Adrenal gland (tissue), 5 donors: ENCODE data around the gene LAMA4.

Source experiments
- POLR2A ChIP-seq, 2 donors: fragments of 450-650 bp; IDR thresholded peaks; one replicate each; pipeline ENCODE4 v1.6.1; 2017; ENCODE audit warnings: antibody characterized with exemption in 2 of 2, mild to moderate bottlenecking in 2 of 2, moderate library complexity in 1 of 2
- TF ChIP-seq, protein P1 (sequence below), 6 experiments: fragments of 450-650 bp in 4 of 6; fragments of 200-600 bp in 2 of 6; sonication (generic) in 1 of 6; IDR thresholded peaks; 1 replicate in 5 of 6; 2 replicates in 1 of 6; pipeline versions ENCODE4 v1.5.1 to v1.8.0; 2016 to 2021; ENCODE audit warnings: antibody characterized with exemption in 6 of 6, mild to moderate bottlenecking in 2 of 6, moderate library complexity in 1 of 6
- donor health status: DM: no; HTN: no; CAD: no.

DNA sequence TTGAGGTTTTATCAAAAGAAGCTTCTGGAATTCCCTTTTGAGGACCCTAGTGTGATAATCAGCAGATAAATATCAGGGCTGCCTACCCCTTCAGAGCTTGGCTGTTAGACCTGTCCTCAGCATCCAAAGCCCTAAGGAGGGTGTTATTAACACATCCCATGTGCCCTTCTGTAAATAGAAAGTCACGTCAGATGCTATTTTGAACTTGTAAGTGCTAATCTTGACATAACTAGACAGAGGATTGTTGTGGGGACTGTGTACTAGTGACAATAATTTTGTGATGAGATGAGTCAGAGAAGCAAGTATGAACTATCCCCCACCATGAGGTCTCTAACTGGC lies 4.9 kb upstream of the LAMA4 start:
- TF ChIP-seq, protein P1, sequence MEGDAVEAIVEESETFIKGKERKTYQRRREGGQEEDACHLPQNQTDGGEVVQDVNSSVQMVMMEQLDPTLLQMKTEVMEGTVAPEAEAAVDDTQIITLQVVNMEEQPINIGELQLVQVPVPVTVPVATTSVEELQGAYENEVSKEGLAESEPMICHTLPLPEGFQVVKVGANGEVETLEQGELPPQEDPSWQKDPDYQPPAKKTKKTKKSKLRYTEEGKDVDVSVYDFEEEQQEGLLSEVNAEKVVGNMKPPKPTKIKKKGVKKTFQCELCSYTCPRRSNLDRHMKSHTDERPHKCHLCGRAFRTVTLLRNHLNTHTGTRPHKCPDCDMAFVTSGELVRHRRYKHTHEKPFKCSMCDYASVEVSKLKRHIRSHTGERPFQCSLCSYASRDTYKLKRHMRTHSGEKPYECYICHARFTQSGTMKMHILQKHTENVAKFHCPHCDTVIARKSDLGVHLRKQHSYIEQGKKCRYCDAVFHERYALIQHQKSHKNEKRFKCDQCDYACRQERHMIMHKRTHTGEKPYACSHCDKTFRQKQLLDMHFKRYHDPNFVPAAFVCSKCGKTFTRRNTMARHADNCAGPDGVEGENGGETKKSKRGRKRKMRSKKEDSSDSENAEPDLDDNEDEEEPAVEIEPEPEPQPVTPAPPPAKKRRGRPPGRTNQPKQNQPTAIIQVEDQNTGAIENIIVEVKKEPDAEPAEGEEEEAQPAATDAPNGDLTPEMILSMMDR (IDR thresholded peaks at IDR 0.05) = no peak
- TF ChIP-seq POLR2A (IDR thresholded peaks at IDR 0.05) = no peak
